H54 (cell line): ENCODE measurements around the gene RASSF1.

Experiments
- DNase-seq: peaks from one replicate; pipeline ENCODE4 v3.0.0; 2011; ENCODE audit warnings: low spot score, mixed read lengths; ENCODE audit not compliant: insufficient read length
- FAIRE-seq: peaks from 3 replicates; lab custom pipeline; 2011; peaks lifted over from hg19 to GRCh38; lab: Jason Lieb, UNC
- POLR2A ChIP-seq: IDR thresholded peaks from 2 replicates; pipeline ENCODE4 v1.6.1; 2011; ENCODE audit warnings: low read depth, mild to moderate bottlenecking, low read length

Gene RASSF1

DNA sequence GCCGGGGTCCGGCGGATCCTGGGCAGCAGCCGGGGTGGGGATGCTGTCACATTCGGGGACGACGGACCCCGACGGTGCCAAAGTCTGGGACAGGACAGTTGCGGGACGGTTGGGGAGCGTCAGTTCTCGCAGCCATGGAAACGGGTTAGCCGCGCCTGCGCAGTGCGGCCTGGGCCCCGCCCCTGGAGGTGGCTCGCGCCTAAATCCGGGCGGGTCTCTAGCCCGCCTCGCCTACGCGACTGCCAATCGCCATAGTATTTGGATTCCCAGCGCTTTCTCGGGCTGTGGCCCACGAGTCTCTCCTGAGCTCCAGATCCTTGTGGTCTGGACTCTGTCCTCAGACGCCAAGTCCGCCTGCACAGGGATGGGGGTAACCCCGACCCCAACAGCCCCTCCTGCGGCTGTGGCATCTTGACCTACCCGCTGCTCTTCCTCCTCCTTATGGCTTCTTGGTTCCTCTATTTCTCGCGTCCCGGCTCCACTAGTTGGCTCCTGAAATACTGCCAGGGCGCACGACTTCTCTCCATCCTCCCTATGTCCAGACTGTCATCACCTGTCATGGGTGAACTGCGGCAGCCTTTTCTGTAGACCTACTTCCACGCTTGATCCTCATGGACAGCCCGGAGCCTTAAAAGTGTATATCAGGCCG lies 5.1 kb upstream of the RASSF1 start, which contains the start of gene ZMYND10:
Gene ZMYND10 (minus strand): TSS at position 147 of the 649 bp plus-strand sequence. CDS start 153 bp downstream, outside the sequence.
- DNase-seq (no peak), FAIRE-seq (no peak)
- TF ChIP-seq POLR2A: no peak

DNA sequence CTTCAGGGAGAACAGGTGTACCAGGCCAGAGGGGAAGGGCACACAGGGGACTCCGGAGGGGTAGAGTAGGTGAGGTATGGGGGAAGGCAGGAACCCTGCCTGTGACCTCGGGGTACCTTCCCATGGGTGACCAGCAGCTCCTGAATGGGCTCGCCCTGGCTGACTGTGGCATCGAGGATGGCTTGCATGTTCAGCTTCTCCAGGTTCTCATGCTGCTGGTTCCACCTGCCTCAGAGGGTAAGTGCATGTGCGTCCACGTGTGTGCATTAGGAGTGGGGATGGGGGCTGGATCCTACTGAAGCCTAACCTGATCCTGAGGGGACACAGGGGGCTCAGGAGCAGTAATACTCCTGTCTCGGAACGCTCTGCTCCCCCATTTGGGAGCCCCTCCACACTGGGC lies 4.4 kb upstream of the RASSF1 start:
- no peak for TF ChIP-seq POLR2A
- DNase-seq (no peak), FAIRE-seq (no peak)

DNA sequence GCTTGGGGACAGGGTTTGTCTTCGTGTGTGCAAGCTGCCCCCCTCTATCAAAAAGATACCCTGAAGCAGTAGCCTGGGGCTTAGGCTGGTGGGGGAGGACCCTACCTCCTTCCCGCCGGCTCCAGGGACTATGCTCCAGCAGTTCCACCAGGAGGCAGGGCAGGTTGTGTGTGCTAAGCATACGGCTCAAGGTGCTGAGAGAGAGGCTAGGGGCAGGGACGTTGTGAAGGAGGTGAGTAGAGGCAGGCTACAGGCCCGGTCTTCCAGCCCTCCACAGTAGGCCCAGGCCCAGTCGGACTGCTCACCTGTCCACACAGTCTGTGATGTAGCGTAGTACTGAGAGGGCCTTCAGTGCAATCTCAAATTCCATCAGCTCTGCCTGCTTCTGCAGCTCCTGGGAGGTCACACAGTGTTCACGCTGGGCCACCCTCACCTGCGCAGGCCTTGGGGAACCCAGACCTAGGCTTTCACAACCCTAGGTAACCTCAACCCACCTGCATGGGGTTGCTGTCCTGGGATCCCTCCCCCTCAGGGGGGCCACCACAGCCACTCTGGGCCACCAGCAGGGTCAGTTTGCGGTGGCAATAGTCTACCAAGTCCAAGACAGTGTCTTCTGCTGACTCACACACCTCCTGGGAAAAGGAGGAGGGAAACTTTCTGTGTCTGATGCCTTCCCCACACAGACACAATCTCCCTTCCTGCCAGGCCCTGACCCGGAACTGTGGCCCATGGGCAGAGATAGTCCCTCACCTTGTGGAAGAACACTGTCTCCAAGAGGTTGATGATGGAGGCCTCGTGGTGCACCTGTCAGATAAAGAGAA lies 2.4 kb upstream of the RASSF1 start:
- TF ChIP-seq POLR2A: no peak
- DNase-seq (no peak), FAIRE-seq (no peak)

DNA sequence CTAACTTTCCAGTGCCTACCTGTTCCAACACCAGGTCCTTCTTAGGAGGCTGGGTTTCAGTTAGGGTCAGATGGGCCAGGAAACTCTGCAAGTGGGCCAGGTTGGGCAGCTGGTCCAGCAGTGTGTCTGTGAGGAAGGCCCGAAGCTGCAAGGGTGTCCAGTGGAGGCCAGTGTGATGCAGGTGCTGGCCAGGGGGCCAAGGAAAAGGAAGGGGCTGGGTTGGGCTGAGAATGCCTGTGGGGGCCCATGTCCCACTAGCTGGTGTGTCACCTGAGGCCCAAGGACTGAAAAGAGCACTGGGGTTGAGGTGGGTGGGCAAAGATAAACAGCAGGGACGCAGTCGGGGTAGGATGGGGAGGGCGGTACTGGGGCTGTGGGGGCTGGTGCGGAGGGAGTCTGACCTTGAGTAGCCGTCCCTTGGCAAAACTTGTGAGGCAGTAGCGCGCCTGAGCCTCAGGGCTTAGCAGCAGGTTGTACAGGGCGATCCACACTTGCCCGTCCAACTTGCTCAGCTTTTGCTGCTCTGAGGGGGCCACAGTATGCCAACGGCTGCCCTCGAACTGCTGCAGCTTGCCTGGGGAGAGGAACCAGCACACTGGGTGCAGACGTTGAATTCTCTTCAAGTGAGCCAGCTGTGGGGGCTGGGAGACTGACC lies 1.5 kb upstream of the RASSF1 start:
- no peak for TF ChIP-seq POLR2A
- no peak for DNase-seq
- FAIRE-seq: no peak

DNA sequence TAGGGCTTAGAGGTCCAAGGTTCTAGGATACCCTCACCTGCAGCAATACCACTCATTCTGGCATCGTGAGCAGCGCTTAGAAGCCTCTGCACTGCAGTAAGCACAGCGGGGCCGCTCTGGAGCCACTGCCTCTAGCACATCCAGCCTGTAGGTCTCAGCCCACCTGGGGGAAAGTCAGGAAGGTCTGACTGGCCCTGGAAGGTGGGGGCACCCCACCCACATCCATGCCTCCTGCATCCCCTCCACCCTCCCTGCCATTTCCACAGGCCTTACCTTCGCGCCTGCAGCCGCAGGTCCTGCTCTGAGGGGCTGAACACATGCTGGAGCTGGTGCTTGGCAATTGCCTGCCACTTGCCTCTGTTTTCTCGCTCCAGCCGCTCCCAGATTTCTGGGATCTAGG lies 901 bp upstream of the RASSF1 start:
- no peak for FAIRE-seq
- no peak for DNase-seq
- TF ChIP-seq POLR2A: no peak

DNA sequence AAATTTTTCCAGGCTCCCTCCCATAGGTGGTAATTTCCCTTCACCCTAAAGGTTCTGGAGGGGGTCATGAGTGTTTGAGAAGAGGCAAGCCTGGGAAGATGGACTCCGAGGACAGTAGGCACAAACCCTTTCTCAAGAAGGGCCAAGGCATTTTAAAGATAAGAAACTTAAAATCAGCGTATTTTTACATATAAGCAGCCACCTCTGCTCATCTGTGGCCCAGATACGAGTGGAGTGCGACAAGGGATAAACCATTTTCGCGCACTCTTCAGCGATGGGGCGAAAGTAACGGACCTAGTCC lies 539 bp downstream of the RASSF1 start:
- no peak for TF ChIP-seq POLR2A
- FAIRE-seq: no peak
- DNase-seq: no peak

DNA sequence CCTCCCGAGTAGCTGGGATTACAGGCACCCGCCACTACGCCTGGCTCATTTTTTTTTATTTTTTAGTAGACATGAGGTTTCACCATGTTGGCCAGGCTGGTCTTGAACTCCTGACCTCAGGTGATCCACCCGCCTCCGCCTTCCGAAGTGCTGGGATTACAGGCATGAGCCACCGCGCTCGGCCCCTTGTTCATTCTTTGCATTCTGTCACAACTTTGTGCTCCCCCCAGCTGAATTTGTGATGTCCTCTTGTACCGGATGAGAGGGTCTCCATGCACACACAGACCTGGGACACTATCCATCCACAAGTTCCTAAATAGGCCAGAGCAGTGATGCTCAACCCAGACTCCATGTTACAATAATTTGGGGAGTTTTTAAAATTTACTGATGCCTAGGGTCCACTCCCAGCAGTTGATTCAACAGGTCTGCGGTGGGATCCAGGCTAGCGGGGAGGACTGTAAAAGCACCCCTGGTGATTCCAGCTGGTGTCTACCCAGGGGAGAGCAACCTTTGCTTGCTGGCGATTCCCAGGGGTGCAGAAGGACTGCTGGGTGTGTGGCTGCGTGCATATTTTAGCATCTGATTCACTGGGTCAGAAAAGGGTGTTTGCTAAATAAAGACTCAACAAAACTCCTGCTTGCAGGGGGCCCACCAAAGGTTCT lies 1.0 kb downstream of the RASSF1 start:
- no peak for DNase-seq
- no peak for TF ChIP-seq POLR2A
- no peak for FAIRE-seq

DNA sequence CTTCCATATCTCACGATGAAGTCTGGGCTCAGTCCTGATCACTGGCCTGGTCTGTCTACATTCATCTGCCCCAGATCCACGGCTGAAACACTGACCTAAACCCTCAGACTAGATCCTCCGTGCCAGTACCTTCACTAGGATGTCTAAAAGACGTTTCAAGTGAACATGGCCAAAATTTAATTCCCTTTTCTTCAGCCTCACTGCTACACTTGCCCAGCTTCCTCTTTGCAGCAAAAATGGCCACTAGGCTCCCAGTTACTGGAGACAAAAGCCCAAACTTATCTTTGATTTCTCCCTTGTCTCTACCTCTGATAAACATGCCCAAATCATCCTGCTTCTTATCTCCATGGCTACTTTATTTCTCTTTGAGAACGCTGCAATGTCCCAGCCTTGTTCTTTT lies 1.7 kb downstream of the RASSF1 start:
- TF ChIP-seq POLR2A: no peak
- no peak for DNase-seq
- no peak for FAIRE-seq

DNA sequence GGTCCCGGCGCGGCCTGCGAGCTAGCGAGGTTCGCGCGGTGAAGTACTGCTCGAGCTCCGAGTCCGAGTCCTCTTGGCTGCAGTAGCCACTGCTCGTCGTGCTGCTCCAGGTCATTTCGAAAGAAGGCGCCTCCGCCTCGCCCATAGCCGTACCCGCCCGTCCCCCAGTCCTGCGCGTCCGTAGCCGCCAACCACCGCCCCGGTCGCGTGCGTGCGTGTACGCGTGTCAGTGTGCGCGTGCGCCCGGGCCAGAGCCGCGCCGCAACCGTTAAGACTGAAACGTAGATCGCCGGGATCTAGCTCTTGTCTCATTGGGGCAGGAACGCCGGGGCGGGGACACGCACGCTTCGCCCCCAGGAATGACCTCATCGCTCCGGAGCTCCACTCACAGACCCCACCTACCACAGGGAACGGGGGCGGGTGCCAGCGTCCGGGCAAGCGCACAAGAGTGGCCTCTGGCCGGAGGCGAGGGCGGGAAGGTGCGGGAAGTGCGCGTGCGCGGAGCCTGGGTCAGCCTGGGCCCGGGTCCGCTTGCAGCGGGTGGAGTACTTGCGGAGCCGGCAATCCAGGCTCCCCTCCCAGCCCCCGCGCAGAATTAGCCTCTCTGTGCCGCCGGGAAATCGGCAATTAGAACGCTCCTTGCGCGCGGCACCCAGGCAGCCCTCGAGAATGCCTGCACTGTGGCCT lies 3.3 kb downstream of the RASSF1 start:
- FAIRE-seq (peak; percentile 68), DNase-seq (peak; percentile 100)
- TF ChIP-seq POLR2A: peak; percentile 86

DNA sequence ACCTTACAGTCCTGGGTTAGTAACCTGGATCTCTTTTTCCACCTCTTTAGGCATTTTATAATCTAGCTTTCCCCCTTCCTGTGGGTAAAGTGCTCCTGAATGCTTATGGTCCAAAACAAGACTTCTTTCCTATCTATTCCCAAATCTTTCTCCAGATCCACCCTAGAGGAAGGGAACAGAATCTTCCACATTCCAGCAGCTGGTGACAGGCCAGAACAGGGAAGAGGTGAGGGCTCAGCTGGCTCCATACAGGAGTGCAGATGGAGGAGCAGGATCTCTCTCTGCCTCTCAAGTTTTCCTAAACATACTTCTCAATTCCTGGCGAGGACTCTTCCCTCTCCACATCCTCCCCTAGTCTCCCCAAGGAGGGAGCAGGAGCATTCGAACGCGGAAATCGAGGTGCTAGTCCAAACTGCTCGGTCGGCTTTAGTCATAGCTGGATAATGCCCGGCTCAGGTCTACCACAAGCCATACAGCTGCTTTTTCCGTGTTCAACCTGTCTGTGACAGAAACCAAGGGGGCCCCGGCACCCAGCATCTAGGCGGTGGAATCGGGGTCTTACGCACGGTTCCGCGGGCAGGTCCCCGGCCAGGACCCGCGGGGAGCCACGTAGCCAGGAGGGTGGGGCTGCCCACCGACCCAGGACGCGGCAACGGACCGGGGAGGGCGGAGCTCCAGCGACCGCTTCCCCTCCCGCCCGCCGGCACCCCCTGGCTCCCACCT lies 4.0 kb downstream of the RASSF1 start:
- no peak for FAIRE-seq

DNA sequence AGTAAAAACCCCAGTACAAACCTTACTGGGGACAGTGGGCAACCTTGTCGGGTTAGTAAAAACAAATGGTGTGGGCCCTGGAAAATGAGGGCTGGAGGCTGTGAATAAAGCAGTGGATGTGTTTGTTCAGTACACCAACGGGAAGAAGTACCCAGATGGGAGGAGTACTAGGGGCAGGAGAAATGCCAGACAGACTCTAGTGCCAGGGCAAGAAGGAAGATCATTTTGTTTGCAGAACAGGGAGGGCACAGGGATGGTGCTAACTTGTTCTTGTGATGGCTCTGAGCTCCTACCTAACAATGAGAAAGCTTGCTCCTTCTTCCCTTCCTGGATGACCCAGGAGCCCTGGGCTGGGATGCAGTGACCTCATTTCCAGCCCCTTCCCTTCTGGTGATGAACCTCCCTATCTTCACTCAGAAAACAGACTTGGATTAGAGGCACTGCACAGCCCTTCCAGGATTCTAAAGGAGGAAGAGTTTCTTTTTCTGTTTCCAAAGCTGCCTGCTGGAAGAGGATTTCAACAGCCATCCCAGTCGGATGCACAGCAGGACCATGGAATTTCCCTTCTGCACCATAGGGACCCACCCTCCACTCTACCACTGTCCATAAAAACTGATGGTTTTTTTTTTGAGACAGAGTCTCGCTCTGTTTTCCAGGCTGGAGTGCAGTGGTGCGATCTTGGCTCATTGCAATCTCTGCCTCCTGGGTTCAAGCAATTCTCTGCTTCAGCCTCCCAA lies 6.1 kb downstream of the RASSF1 start:
- no peak for FAIRE-seq
- TF ChIP-seq POLR2A: no peak
- DNase-seq: no peak

More for the DNA sequence above, 4.0 kb downstream of the RASSF1 start:
- TF ChIP-seq POLR2A: no peak
- DNase-seq: no peak

DNA sequence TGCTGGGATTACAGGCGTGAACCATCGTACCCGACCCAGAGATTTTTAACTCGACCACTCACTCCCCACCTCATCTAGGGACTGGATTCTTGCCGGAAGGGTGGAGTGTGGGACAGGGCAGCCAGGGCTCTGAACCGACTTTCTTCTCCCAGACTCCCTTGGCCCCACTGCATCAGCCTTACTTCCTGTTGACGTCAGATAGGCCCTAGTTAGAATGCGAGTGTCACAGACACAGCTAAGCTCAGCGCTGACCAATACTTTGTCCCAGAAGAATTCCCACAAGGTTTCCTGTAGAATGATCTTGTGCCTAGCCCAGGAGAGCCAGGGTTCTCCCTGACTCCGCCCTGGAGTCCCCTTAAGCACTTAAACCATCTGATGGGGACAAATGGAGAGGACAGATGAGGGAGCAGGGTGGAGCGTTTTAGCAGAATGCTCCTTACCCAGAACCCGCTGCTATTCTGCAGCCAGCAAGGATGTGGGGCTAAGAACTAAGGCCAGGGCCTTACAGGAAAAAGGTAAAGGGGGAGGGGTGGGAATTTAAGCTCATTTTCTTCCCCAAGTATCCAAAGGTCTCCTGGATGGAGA lies 6.8 kb downstream of the RASSF1 start:
- DNase-seq (no peak), FAIRE-seq (no peak)
- TF ChIP-seq POLR2A: no peak
